Cardiac fibroblast (primary cell): ENCODE measurements around the gene CHD8.
"Not testable (repeated sequence)": the region's sequence is repeated elsewhere in the genome, so short reads cannot be mapped to it uniquely, and the experiment has no call there.

Experiments used
- DNase-seq, 2 donors: peaks; one replicate each; pipeline versions ENCODE4 v3.0.0 to v3.0.0-alpha.2; 2010; ENCODE audit warnings: low read depth in 2 of 2
- H3K4me3 ChIP-seq, 2 donors: replicated peaks in 1 of 2; 1 replicate in 1 of 2; 2 replicates in 1 of 2; pipeline ENCODE4 v1.5.1; 2011; ENCODE audit warnings: low read depth in 2 of 2, low read length in 2 of 2, mild to moderate bottlenecking in 2 of 2, moderate library complexity in 1 of 2
- TF ChIP-seq, protein P1 (sequence below): IDR thresholded peaks from one replicate; pipeline ENCODE4 v1.5.1; 2011; ENCODE audit warnings: low read depth, mild to moderate bottlenecking, low read length, inconsistent platforms

The CHD8 gene

DNA sequence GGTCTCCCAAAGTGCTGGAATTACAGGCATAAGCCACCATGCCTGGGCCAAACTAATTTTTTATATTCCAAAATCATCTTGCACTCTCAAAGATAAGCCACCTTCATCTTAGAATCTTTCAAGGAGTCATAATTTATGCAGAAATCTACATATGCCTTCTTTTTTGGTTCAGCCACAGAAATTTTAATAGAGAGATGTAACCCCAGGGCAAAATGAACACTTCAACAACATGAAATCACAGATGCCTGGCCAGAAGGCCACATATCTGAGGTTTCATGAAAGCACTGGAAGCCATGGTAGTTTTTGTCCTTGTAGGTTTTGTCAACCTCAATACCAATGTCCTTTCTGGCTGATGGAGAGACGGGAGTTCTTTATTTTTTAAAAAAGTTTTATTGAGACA lies 81.9 kb downstream of the CHD8 start:
- TF ChIP-seq, protein P1, sequence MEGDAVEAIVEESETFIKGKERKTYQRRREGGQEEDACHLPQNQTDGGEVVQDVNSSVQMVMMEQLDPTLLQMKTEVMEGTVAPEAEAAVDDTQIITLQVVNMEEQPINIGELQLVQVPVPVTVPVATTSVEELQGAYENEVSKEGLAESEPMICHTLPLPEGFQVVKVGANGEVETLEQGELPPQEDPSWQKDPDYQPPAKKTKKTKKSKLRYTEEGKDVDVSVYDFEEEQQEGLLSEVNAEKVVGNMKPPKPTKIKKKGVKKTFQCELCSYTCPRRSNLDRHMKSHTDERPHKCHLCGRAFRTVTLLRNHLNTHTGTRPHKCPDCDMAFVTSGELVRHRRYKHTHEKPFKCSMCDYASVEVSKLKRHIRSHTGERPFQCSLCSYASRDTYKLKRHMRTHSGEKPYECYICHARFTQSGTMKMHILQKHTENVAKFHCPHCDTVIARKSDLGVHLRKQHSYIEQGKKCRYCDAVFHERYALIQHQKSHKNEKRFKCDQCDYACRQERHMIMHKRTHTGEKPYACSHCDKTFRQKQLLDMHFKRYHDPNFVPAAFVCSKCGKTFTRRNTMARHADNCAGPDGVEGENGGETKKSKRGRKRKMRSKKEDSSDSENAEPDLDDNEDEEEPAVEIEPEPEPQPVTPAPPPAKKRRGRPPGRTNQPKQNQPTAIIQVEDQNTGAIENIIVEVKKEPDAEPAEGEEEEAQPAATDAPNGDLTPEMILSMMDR: no peak
- DNase-seq: no peak
- H3K4me3 ChIP-seq: no peak overlapping the region

DNA sequence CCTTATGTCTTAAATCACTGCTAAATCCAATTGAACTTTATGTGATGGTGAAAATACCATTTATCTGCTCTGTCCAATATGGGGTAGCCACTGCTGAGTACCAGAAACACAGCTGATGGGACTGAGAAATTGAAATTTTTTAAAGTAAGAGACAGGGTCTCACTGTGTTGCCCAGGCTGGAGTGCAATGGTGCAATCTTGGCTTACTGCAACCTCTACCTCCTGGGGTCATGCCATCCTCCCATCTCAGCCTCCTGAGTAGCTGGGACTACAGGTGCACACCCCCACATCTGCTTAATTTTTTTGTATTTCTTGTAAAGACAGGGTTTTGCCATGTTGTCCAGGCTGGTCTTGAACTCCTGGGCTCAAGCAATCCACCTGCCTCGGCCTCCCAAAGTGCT lies 83.1 kb downstream of the CHD8 start:
- not testable (repeated sequence) for H3K4me3 ChIP-seq, DNase-seq

DNA sequence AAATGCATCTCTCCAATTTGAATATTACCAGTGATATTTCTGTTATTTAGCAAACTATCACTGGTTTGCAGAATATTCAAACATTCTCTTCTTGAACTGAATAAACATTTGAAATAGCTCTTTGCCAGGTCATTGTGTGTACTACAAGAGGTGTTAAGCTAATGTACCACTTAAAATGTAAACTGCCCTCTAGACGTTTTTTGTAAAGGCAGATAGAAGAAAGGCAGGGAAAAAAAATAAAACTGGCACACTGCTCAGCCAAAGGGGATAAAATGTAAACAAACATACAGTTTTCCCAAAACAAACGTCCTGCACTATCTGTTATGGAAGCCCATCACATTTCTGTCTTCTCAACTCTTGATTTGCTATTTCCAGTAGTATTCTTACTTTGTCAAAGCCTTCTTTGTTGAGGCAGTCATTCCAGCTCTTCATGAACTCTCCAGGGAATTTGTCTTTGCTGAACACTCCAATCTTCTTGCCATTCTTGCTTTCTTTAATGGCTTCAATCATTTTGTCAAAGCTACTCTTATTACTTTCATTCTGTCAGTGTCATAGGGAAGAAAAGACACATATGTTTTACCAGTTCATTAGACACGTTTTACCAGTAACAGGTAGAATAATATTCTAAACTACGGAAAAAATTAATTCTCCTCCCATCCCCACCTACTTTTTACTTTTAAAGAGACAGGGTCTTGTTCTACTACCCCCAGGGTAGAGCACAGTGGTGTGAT lies 85.8 kb downstream of the CHD8 start:
- TF ChIP-seq, protein P1: no peak
- H3K4me3 ChIP-seq: no peak overlapping the region
- no peak for DNase-seq

DNA sequence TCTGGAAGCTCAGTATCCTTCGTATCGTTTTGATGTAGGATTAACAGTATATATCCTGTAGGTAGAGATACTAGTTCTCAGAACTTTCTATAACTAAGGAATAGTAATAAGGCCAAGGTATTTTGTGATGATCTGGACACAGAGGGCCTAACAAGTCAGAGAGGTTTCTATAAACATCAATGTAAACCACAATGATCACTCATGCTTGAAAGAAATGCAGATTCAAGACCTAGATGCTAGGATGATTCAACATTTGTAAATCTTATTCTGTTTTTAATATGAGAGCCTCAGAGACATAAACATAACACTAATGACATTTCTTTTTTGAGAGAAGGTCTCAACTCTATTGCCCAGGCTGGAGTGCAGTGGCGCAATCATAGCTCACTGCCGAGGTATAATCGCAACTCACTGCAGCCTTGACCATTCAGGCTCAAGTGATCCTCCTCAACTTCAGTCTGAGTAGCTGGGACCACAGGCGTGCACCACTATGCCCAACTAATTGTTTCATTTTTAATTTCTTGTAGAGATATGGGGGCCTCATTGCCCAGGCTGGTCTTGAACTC lies 88.3 kb downstream of the CHD8 start:
- no peak for DNase-seq
- TF ChIP-seq, protein P1: no peak
- H3K4me3 ChIP-seq: no peak overlapping the region

DNA sequence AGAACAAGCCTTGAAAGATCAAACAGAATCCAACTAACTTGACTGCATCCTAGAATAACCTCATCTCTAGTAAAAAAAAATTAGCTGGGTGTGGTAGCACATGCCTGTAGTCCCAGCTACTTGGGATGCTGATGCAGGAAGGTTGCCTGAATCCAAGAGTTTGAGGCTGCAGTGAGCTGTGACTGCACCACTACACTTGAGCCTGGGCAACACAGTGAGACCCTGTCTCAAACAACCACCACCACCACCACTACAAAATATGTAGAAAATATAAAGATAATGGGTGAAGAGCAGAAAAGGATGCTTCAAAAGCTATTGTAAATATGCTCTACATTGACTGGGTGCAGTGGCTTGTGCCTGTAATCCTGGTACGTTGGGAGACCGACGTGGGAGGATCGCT lies 99.4 kb downstream of the CHD8 start:
- no peak for DNase-seq
- TF ChIP-seq, protein P1: no peak
- H3K4me3 ChIP-seq: no peak overlapping the region

DNA sequence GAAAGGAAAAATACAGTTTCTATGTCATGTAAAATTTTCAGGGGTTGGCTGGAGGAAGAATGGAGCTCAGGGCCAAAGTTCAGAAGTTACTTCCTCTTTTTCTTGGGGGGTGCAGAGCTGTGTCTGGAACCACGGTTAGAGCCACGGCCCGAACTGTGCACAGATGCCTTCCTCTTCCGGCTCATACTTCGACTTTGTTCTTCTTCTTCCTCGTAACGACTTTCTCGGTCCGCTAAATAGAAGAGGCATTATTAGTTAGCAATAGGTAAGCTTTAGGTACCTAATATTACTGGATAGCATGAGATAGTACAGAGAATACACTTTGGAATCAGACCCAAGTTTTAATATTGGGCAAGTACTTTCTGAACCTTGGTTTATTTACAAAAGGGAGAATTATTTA lies 103.3 kb downstream of the CHD8 start:
- H3K4me3 ChIP-seq: no peak overlapping the region
- no peak for DNase-seq
- TF ChIP-seq, protein P1: no peak

DNA sequence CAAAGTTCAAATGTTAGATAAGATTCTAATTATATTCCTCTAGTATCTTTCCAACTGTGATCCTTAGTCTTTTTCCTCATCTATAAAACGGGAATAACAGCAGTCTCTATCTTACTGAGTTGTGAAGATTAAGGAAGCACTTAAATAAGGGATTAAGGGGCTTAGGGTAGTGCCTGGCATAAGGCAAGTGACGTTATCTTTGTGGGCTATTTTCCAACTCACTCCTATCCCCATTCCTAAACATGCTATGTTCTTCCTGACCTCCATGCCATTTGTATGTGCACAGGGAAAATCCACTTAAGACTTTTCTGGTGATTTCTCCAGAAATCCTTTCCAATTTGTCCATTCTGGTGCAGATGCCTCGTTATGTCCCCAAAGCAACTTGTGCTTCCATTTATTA lies 105.4 kb downstream of the CHD8 start:
- no peak overlapping the region for H3K4me3 ChIP-seq
- no peak for DNase-seq
- TF ChIP-seq, protein P1: no peak
